K562 (cell line): ENCODE data around the gene RCC1. TPM values are rescaled to one million over a fixed set of nuclear protein-coding genes. Genes with fewer than 3 reads are reported as not detected.

Experiments
- FOXJ2 ChIP-seq: fragments of 200-800 bp; sonication (Bioruptor generic); IDR thresholded peaks from 2 replicates; pipeline ENCODE4 v1.6.1; 2016; ENCODE audit warnings: missing genetic modification characterization, missing compliant biosample characterization
- HEY1 ChIP-seq: fragments of 250-450 bp; sonication (Bioruptor Pico); IDR thresholded peaks from 2 replicates; pipeline ENCODE4 v1.5.0; 2020; ENCODE audit warnings: mild to moderate bottlenecking, moderate library complexity, borderline replicate concordance
- IRF2 ChIP-seq: sonication (generic); formaldehyde crosslinking; IDR thresholded peaks from 2 replicates; pipeline ENCODE4 v1.8.1; 2022; ENCODE audit warnings: mild to moderate bottlenecking, missing genetic modification reagents
- JUN ChIP-seq, 2 experiments: sonication (generic) in 1 of 2; formaldehyde crosslinking in 1 of 2; IDR thresholded peaks; 2 replicates each; pipeline versions ENCODE4 v1.6.1 to v1.8.0; 2012 to 2022; ENCODE audit warnings: borderline replicate concordance in 2 of 2, mild to moderate bottlenecking in 2 of 2, improper control_type of control experiment in 1 of 2, low read depth in 1 of 2, low read length in 1 of 2, missing genetic modification reagents in 1 of 2
- MEIS2 ChIP-seq: fragments of 450-650 bp; IDR thresholded peaks from 2 replicates; pipeline ENCODE4 v1.6.1; 2014; ENCODE audit warnings: mild to moderate bottlenecking; ENCODE audit not compliant: partially characterized antibody
- MIER1 ChIP-seq: fragments of 450-650 bp; IDR thresholded peaks from 2 replicates; pipeline ENCODE4 v1.6.1; 2016; ENCODE audit warnings: antibody characterized with exemption, mild to moderate bottlenecking, low read depth
- RBFOX2 ChIP-seq: fragments of 200-400 bp; formaldehyde crosslinking; IDR thresholded peaks from 2 replicates; pipeline ENCODE4 v1.6.1; 2017; ENCODE audit warnings: low read depth, mild to moderate bottlenecking, low read length, moderate library complexity
- SRSF3 ChIP-seq: fragments of 200-400 bp; formaldehyde crosslinking; IDR thresholded peaks from 2 replicates; pipeline ENCODE4 v1.6.1; 2016; ENCODE audit warnings: mild to moderate bottlenecking, low read length, moderate library complexity; ENCODE audit not compliant: insufficient read depth
- ZC3H4 ChIP-seq: sonication (generic); formaldehyde crosslinking; IDR thresholded peaks from 2 replicates; pipeline ENCODE4 v1.9.0; 2021; ENCODE audit warnings: missing genetic modification reagents, borderline replicate concordance
- ZNF224 ChIP-seq: sonication (generic); formaldehyde crosslinking; IDR thresholded peaks from 2 replicates; pipeline ENCODE4 v1.8.0; 2022; ENCODE audit warnings: mild to moderate bottlenecking, missing genetic modification reagents
- ZNF778 ChIP-seq: fragments of 450-650 bp; formaldehyde crosslinking; IDR thresholded peaks from 2 replicates; pipeline ENCODE4 v1.4.0; 2020; ENCODE audit warnings: mild to moderate bottlenecking, moderate library complexity
- polyA plus RNA-seq, 8 experiments: library from polyadenylated mRNA; depleted of rRNA in 4 of 8; stranded (reverse) in 5 of 8; unstranded in 3 of 8; fragments of >200 nt; fragmentation: Nextera tagmentation in 2 of 8; fragmentation: Illumina TruSeq in 1 of 8; extraction: Ambion mirVana in 2 of 8; extraction: Trizol in 1 of 8; gene quantifications; 2 replicates each; pipeline versions ENCODE4 v1.2.1 to v1.2.3, GENCODE V29; 2011 to 2014; ENCODE audit warnings: inconsistent platforms in 1 of 8, missing spikeins in 1 of 8
- total RNA-seq, 7 experiments: library from RNA; depleted of rRNA in 6 of 7; stranded (reverse); fragments of >200 nt in 6 of 7; fragmentation: Illumina TruSeq in 2 of 7; extraction: Trizol in 2 of 7; gene quantifications; 2 replicates each; pipeline versions ENCODE4 v1.2.1 to v1.2.3, GENCODE V29; 2011 to 2021; ENCODE audit warnings: low replicate concordance in 1 of 7
- TF ChIP-seq, protein P1 (sequence below): sonication (generic); formaldehyde crosslinking; IDR thresholded peaks from 2 replicates; pipeline ENCODE4 v1.8.1; 2023; ENCODE audit warnings: mild to moderate bottlenecking, missing genetic modification reagents
- TF ChIP-seq, protein P2 (sequence below): sonication (generic); formaldehyde crosslinking; IDR thresholded peaks from 2 replicates; pipeline ENCODE4 v1.8.1; 2023; ENCODE audit warnings: missing genetic modification reagents, mild to moderate bottlenecking, borderline replicate concordance
- TF ChIP-seq, protein P3 (sequence below): sonication (generic); formaldehyde crosslinking; IDR thresholded peaks from 2 replicates; pipeline ENCODE4 v1.8.0; 2022; ENCODE audit warnings: mild to moderate bottlenecking, missing genetic modification reagents
- TF ChIP-seq, protein P4 (sequence below), 2 experiments: fragments of 450-650 bp; IDR thresholded peaks; 2 replicates each; pipeline ENCODE4 v1.6.1; 2016

RCC1 gene
- total and polyA plus RNA-seq, 9 of the 15 experiments (the other 6 are each of a cell fraction or from before 2014, with no cell fraction given) = 16.4 to 202 (median 107) TPM

DNA sequence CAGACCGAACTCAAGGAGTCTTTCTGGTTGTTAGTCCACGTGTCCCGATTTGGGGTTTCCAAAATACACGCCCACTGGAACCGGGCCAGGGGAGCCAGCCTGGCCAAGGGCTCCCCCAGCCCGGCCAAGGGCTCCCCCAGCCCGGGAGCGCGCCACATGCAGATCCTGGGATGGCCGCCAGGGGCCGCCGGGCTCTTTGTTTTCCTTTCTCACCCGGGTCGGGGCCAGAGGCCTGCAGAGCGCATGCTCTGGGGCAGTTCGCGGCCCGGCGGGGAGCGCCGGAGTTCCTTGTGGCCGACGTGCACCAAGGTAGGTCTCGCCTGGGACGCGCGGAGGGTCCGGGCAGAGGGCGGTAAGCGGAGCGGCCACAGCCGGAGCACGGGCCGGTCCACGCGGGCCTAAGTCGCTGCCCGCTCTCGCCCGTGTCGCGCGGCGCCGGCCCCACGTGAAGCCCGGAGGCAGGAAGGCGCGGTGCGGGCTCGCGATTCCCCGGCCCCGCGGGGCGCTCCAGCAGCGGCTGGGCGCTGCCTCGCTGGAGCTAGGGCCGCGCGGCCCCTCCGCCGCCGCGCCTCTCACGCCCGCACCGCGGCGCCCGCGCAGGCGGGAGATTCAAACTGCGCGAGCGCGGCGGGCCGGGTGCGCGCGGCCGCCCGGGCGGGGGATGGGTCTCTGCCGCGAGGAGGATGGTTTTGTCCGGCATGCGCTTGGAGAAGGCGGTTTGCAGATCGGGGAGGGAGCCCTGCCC, 12.3 kb downstream of the RCC1 start (continued):
- TF ChIP-seq MIER1 (no peak), SRSF3 (no peak), JUN (IDR thresholded peaks at IDR 0.05; ENCODE audit: borderline replicate concordance, low read depth, low read length) (peak; percentile 39; the same call in 1 of the 2 replicates), JUN (CRISPR knock-in tag; IDR thresholded peaks at IDR 0.05; ENCODE audit: borderline replicate concordance) (no peak), ZNF778 (CRISPR knock-in tag) (no peak), FOXJ2 (tag) (peak; percentile 51; the same call in 1 of the 2 replicates), RBFOX2 (peak; percentile 97), IRF2 (no peak), ZNF224 (CRISPR knock-in tag) (no peak), MEIS2 (peak; percentile 68), ZC3H4 (CRISPR knock-in tag) (0 out of 2 replicates have a peak, but pooled peaks have one; percentile 10), HEY1 (CRISPR knock-in tag) (no peak)
- TF ChIP-seq, protein P1, sequence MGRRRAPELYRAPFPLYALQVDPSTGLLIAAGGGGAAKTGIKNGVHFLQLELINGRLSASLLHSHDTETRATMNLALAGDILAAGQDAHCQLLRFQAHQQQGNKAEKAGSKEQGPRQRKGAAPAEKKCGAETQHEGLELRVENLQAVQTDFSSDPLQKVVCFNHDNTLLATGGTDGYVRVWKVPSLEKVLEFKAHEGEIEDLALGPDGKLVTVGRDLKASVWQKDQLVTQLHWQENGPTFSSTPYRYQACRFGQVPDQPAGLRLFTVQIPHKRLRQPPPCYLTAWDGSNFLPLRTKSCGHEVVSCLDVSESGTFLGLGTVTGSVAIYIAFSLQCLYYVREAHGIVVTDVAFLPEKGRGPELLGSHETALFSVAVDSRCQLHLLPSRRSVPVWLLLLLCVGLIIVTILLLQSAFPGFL (CRISPR knock-in tag) = no peak; the same call in 1 of the 2 replicates
- TF ChIP-seq, protein P2, sequence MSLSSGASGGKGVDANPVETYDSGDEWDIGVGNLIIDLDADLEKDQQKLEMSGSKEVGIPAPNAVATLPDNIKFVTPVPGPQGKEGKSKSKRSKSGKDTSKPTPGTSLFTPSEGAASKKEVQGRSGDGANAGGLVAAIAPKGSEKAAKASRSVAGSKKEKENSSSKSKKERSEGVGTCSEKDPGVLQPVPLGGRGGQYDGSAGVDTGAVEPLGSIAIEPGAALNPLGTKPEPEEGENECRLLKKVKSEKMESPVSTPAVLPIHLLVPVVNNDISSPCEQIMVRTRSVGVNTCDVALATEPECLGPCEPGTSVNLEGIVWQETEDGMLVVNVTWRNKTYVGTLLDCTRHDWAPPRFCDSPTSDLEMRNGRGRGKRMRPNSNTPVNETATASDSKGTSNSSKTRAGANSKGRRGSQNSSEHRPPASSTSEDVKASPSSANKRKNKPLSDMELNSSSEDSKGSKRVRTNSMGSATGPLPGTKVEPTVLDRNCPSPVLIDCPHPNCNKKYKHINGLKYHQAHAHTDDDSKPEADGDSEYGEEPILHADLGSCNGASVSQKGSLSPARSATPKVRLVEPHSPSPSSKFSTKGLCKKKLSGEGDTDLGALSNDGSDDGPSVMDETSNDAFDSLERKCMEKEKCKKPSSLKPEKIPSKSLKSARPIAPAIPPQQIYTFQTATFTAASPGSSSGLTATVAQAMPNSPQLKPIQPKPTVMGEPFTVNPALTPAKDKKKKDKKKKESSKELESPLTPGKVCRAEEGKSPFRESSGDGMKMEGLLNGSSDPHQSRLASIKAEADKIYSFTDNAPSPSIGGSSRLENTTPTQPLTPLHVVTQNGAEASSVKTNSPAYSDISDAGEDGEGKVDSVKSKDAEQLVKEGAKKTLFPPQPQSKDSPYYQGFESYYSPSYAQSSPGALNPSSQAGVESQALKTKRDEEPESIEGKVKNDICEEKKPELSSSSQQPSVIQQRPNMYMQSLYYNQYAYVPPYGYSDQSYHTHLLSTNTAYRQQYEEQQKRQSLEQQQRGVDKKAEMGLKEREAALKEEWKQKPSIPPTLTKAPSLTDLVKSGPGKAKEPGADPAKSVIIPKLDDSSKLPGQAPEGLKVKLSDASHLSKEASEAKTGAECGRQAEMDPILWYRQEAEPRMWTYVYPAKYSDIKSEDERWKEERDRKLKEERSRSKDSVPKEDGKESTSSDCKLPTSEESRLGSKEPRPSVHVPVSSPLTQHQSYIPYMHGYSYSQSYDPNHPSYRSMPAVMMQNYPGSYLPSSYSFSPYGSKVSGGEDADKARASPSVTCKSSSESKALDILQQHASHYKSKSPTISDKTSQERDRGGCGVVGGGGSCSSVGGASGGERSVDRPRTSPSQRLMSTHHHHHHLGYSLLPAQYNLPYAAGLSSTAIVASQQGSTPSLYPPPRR (CRISPR knock-in tag) = 0 out of 2 replicates have a peak, but pooled peaks have one; percentile 78
- TF ChIP-seq, protein P3, sequence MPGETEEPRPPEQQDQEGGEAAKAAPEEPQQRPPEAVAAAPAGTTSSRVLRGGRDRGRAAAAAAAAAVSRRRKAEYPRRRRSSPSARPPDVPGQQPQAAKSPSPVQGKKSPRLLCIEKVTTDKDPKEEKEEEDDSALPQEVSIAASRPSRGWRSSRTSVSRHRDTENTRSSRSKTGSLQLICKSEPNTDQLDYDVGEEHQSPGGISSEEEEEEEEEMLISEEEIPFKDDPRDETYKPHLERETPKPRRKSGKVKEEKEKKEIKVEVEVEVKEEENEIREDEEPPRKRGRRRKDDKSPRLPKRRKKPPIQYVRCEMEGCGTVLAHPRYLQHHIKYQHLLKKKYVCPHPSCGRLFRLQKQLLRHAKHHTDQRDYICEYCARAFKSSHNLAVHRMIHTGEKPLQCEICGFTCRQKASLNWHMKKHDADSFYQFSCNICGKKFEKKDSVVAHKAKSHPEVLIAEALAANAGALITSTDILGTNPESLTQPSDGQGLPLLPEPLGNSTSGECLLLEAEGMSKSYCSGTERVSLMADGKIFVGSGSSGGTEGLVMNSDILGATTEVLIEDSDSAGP (CRISPR knock-in tag) = no peak
- TF ChIP-seq, protein P4, sequence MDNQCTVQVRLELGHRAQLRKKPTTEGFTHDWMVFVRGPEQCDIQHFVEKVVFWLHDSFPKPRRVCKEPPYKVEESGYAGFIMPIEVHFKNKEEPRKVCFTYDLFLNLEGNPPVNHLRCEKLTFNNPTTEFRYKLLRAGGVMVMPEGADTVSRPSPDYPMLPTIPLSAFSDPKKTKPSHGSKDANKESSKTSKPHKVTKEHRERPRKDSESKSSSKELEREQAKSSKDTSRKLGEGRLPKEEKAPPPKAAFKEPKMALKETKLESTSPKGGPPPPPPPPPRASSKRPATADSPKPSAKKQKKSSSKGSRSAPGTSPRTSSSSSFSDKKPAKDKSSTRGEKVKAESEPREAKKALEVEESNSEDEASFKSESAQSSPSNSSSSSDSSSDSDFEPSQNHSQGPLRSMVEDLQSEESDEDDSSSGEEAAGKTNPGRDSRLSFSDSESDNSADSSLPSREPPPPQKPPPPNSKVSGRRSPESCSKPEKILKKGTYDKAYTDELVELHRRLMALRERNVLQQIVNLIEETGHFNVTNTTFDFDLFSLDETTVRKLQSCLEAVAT (IDR thresholded peaks at IDR 0.05) = no peak
